Pancreas (tissue), 10 donors: ENCODE measurements around the gene OPN3. TPM values are rescaled to one million over a fixed set of nuclear protein-coding genes. Genes with fewer than 3 reads are reported as not detected.

Experiments
- ATAC-seq, 4 donors: fragments of 200-7000 bp; cut with Tn5 transposase; one replicate each; pipeline versions ENCODE4 v1.8.0 to v1.9.1; 2020; ENCODE audit warnings: mild to moderate bottlenecking in 4 of 4, moderate library complexity in 4 of 4
- DNase-seq, 6 donors: peaks; one replicate each; pipeline ENCODE4 v3.0.0-alpha.2; 2020
- FAIRE-seq: peaks from 2 replicates; lab custom pipeline; 2012; peaks lifted over from hg19 to GRCh38; lab: Jason Lieb, UNC
- H3K27ac ChIP-seq, 4 donors: fragments of 200-600 bp; sonication (generic); 1 replicate in 3 of 4; 2 replicates in 1 of 4; pipeline versions ENCODE4 v1.5.0 to v1.8.0; 2020
- H3K27me3 ChIP-seq, 4 donors: fragments of 200-600 bp; one replicate each; pipeline ENCODE4 v1.8.0; 2021
- H3K36me3 ChIP-seq, 3 donors: fragments of 200-600 bp; sonication (generic) in 1 of 3; one replicate each; pipeline versions ENCODE4 v1.5.0 to v1.8.0; 2020 to 2021
- H3K4me1 ChIP-seq, 3 donors: fragments of 200-600 bp; one replicate each; pipeline ENCODE4 v1.8.0; 2021
- H3K4me3 ChIP-seq, 4 donors: fragments of 200-600 bp; sonication (generic) in 2 of 4; one replicate each; pipeline versions ENCODE4 v1.5.0 to v1.8.0; 2020 to 2021
- H3K9me3 ChIP-seq, 4 donors: fragments of 200-600 bp; one replicate each; pipeline ENCODE4 v1.8.0; 2021
- WGBS, 2 donors: extraction: QIAGEN DNeasy Blood & Tissue Kit; methylation state at CpG; one replicate each; pipeline ENCODE4 v1.1.7; 2013; 5-methylcytosine and 5-hydroxymethylcytosine counted together
- intact Hi-C, 3 donors: fragments of 100-400 bp; cut with DNase I; formaldehyde crosslinking; loops; one replicate each; pipeline versions ENCODE4 v1.11.1 to v1.14.2; 2022
- polyA plus RNA-seq, 2 donors: library from polyadenylated mRNA; stranded (reverse); fragments of 200-250 nt; gene quantifications; one replicate each; pipeline ENCODE4 v1.2.3, GENCODE V29; 2013
- total RNA-seq, 6 donors: library from RNA; stranded (reverse); fragmentation: NEBNext Ultra II Directional in 4 of 6; extraction: Animal tissue kit (Norgen Biotek cat#: 25700) in 4 of 6; gene quantifications; one replicate each; pipeline versions ENCODE4 v1.2.1 to v1.2.4, GENCODE V29; 2021 to 2023
- TF ChIP-seq, protein P1 (sequence below), 4 donors: fragments of 200-600 bp; sonication (generic) in 3 of 4; IDR thresholded peaks; one replicate each; pipeline versions ENCODE4 v1.5.0 to v1.8.0; 2021; ENCODE audit warnings: antibody characterized with exemption in 4 of 4
- donor health status: healthy with polysubstance abuse.
- donor health status: DM: no; HTN: no; CAD: no; lungs with moderate emphysema.
- donor health status: DM: no; HTN: no; CAD: no.
- donor health status: control.
- donor health status: control.
- donor health status: Bipolar disorder and iron deficiency.
- donor health status: DM: yes; HTN: yes; CAD: no.
- donor health status: DM: no; HTN: no; CAD: no.
- donor health status: DM: no; HTN: no; CAD: no.
- donor health status: DM: yes; HTN: yes; CAD: no.

The OPN3 gene
- total and polyA plus RNA-seq, 8 donors, result 1.2 to 12.8 (median 3.1) TPM

DNA sequence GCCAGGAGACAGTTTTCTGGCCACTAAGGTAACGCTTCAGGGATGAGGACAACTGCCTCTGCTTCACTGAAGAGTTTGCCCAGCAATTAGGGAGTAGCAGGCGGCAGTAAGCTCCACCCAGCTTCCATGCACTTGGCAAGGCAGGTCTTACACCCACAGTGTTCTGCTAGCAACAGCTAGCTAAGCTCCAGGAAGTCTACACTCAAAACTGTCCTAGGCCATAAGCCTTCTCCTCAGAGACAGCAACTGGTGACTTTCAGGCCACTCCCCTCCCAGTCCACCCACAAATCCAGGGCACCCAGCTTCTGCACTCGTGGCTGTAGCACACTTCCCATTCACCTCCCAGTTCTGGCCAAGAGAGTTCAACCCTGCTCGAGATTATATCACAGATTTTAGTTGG lies 60.7 kb downstream of the OPN3 start:
- Histone ChIP-seq H3K9me3 (no peaks in the 10 kb centered on the region), H3K27me3 (no peaks in the 10 kb centered on the region), H3K27ac (no peak overlapping the region), H3K4me3 (no peak overlapping the region), H3K4me1 (no peaks in the 10 kb centered on the region), H3K36me3 (no peaks in the 10 kb centered on the region)
- TF ChIP-seq, protein P1, sequence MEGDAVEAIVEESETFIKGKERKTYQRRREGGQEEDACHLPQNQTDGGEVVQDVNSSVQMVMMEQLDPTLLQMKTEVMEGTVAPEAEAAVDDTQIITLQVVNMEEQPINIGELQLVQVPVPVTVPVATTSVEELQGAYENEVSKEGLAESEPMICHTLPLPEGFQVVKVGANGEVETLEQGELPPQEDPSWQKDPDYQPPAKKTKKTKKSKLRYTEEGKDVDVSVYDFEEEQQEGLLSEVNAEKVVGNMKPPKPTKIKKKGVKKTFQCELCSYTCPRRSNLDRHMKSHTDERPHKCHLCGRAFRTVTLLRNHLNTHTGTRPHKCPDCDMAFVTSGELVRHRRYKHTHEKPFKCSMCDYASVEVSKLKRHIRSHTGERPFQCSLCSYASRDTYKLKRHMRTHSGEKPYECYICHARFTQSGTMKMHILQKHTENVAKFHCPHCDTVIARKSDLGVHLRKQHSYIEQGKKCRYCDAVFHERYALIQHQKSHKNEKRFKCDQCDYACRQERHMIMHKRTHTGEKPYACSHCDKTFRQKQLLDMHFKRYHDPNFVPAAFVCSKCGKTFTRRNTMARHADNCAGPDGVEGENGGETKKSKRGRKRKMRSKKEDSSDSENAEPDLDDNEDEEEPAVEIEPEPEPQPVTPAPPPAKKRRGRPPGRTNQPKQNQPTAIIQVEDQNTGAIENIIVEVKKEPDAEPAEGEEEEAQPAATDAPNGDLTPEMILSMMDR (IDR thresholded peaks at IDR 0.05), result no peak
- ATAC-seq (no peak), DNase-seq (no peak), FAIRE-seq (no peak)
- WGBS, 2 donors, result 50 to 65% methylated on average over 4 of the region's 4 CpGs
- intact Hi-C loops, result no loop called here

DNA sequence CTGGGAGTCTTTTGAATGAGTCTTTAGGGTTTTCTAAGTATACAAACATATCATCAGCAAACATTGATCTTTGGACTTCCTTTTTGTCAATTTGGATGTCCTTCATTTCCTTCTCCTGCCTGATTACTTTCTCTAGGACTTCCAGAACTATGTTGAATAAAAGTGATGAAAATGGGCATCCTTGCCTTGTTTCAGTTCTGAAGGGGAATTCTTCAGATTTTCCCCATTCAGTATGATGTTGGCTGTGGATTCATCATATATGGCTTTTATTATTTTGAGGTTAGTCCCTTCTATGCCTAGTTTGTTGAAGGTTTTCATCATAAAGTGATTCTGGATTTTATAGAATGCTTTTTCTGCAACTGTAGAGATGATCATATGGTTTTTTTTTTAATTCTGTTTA lies 66.0 kb downstream of the OPN3 start:
- Histone ChIP-seq H3K27ac (no peak overlapping the region), H3K27me3 (no peaks in the 10 kb centered on the region), H3K4me3 (no peak overlapping the region), H3K9me3 (no peaks in the 10 kb centered on the region), H3K4me1 (no peaks in the 10 kb centered on the region), H3K36me3 (no peaks in the 10 kb centered on the region)
- ATAC-seq (no peak), FAIRE-seq (no peak), DNase-seq (no peak)
- intact Hi-C loops, result no loop called here
- TF ChIP-seq, protein P1 (IDR thresholded peaks at IDR 0.05), result no peak

DNA sequence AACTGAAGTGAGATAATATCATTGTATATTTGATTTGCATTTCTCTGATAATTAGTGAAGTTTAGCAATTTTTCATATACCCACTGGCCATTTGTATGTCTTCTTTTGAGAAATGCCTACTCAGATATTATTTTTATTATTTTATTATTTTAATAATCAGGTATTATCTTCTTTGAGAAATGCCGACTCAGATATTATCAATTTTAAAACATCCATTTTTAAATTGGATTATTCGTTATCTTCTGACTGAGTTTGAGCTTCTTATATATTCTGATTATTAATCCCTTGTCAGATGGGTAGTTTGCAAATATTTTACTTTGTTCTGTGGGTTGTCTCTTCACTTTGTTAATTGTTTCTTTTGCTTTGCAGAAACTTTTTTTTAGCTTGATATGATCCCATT lies 70.3 kb downstream of the OPN3 start:
- no peaks in the 10 kb centered on the region for H3K36me3 ChIP-seq
- 63 to 83% methylated on average over 2 of the region's 2 CpGs for WGBS, 2 donors
- H3K4me1 ChIP-seq, result no peaks in the 10 kb centered on the region
- H3K27ac ChIP-seq, result no peak overlapping the region
- H3K9me3 ChIP-seq, result no peaks in the 10 kb centered on the region
- no peak overlapping the region for H3K4me3 ChIP-seq
- intact Hi-C loops, result no loop called here
- no peaks in the 10 kb centered on the region for H3K27me3 ChIP-seq
- no peak for FAIRE-seq
- no peak for ATAC-seq
- no peak for DNase-seq
- TF ChIP-seq, protein P1 (IDR thresholded peaks at IDR 0.05), result no peak

DNA sequence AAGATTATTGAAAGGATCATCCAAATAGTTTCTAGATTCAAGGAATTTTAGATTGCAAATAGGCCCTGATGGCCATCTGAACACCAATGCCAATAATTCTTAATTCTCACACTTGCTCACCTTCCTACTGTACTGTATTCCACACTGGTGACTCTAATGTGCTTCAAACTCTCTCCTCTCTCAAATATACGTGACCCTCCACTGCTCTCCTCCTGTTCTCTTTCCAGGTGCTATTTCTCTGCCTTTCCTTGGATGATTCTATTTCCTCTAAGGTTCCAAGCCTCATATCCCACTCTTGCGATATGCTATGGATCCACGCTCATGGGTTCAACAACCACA lies 79.4 kb downstream of the OPN3 start:
- TF ChIP-seq, protein P1 (IDR thresholded peaks at IDR 0.05), result no peak

DNA sequence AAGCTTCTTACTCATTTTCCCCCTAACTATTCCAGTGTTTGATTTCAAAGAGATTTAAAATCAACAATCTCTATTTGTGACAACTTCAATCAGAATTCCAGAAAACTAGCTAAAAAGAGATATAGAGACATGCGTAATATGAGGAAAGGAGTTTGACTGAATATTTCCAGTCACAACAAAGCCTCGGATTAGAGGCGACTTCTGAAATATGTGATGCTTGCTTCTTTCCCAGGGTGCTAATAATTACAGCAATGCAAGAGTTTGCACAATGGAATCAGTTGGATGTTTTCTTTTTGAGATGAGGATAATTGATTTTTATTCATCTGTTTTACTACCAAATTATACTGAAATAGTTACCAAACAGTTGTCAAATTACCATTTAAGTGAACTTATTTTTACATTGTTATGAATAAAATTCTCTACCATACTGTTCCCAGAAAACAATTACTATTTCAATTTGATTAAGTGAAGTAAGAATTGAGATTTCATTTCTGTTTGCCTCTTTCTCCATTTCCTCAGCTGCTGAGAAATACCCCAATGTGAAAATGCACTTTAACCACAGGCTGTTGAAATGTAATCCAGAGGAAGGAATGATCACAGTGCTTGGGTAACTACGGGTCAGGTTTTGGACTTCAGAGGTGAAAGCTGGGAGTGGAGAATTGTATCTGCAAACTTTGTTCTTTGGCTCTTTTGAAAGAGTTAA lies 79.9 kb downstream of the OPN3 start:
- no peaks in the 10 kb centered on the region for H3K4me1 ChIP-seq
- no peak for DNase-seq
- FAIRE-seq, result no peak
- ATAC-seq, result no peak
- H3K27ac ChIP-seq, result no peak overlapping the region
- intact Hi-C loops, result no loop called here
- H3K4me3 ChIP-seq, result no peak overlapping the region
- WGBS, 2 donors, result 77 to 84% methylated on average over 4 of the region's 4 CpGs
- no peaks in the 10 kb centered on the region for H3K9me3 ChIP-seq
- TF ChIP-seq, protein P1 (IDR thresholded peaks at IDR 0.05), result no peak
- H3K36me3 ChIP-seq, result no peaks in the 10 kb centered on the region
- H3K27me3 ChIP-seq, result no peaks in the 10 kb centered on the region

More for the DNA sequence above, 79.4 kb downstream of the OPN3 start:
- H3K36me3 ChIP-seq, result no peaks in the 10 kb centered on the region
- H3K27me3 ChIP-seq, result no peaks in the 10 kb centered on the region
- WGBS, 2 donors, result 81 to 84% methylated on average over 3 of the region's 3 CpGs
- no peak for ATAC-seq
- DNase-seq, result no peak
- intact Hi-C loops, result no loop called here
- H3K4me3 ChIP-seq, result no peak overlapping the region
- H3K4me1 ChIP-seq, result no peaks in the 10 kb centered on the region
- H3K9me3 ChIP-seq, result no peaks in the 10 kb centered on the region
- no peak for FAIRE-seq
- no peak overlapping the region for H3K27ac ChIP-seq
